ENCODE results near the gene FBXL16. TPM values are rescaled to one million over a fixed set of nuclear protein-coding genes. Genes with fewer than 3 reads are reported as not detected.

The FBXL16 gene
- total RNA-seq, 3 donors from 2014 or later: 2.6 to 4.2 TPM; not detected in 1

DNA sequence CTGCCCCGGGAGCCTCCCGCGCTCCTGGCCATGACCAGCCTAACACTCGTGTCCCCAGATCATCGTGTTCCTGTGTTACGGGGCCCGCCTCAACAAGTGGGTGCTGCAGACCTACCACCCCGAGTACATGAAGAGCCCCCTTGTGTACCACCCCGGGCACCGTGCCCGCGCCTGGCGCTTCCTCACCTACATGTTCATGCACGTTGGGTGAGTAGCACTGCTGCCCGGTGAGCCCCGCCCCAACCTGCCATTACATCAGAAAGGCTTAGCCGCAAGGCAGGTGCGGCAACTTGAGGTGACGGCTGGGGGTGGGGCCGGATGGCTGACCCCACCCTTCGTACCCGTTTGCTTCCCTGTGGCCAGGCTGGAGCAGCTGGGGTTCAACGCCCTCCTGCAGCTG lies 28.7 kb downstream of the FBXL16 start:
- peak in 1 of 2 donors; percentile 74 for DNase-seq (ENCODE audit: low spot score in 2 of 2)
- Histone ChIP-seq H3K9me3 (no peaks in the 10 kb centered on the region), H3K4me3 (peak overlapping the region in 2 of 3 donors; percentile 15 to 39), H3K27ac (no peak overlapping the region), H3K27me3 (no peaks in the 10 kb centered on the region), H3K36me3 (peaks cover 6% of the 10 kb centered on the region), H3K4me1 (peaks cover 9 to 20% of the 10 kb centered on the region in 2 donors)
- TF ChIP-seq, protein P1, sequence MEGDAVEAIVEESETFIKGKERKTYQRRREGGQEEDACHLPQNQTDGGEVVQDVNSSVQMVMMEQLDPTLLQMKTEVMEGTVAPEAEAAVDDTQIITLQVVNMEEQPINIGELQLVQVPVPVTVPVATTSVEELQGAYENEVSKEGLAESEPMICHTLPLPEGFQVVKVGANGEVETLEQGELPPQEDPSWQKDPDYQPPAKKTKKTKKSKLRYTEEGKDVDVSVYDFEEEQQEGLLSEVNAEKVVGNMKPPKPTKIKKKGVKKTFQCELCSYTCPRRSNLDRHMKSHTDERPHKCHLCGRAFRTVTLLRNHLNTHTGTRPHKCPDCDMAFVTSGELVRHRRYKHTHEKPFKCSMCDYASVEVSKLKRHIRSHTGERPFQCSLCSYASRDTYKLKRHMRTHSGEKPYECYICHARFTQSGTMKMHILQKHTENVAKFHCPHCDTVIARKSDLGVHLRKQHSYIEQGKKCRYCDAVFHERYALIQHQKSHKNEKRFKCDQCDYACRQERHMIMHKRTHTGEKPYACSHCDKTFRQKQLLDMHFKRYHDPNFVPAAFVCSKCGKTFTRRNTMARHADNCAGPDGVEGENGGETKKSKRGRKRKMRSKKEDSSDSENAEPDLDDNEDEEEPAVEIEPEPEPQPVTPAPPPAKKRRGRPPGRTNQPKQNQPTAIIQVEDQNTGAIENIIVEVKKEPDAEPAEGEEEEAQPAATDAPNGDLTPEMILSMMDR (IDR thresholded peaks at IDR 0.05): no peak
- no peak for TF ChIP-seq POLR2AphosphoS5 (IDR thresholded peaks at IDR 0.05)
- no peak for TF ChIP-seq POLR2A (IDR thresholded peaks at IDR 0.05)
- intact Hi-C loops (cut with DNase I; ENCODE audit: low total_unique reads): no loop called here

DNA sequence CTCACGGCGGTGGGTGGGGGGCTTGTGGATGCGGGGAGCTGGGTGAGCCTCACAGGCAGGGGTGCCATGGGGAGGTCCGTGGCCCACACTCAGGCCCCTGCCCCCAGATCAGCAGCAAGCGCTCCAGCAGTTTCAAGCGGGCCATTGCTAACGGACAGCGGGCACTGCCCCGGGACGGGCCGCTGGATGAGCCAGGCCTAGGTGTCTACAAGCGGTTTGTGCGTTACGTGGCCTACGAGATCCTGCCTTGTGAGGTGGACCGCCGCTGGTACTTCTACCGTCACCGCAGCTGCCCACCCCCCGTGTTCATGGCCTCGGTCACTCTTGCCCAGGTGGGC lies 29.1 kb downstream of the FBXL16 start:
- peaks cover 6% of the 10 kb centered on the region for H3K36me3 ChIP-seq
- TF ChIP-seq, protein P1 (IDR thresholded peaks at IDR 0.05): no peak
- TF ChIP-seq POLR2A (IDR thresholded peaks at IDR 0.05) (no peak), POLR2AphosphoS5 (IDR thresholded peaks at IDR 0.05) (no peak)
- DNase-seq (ENCODE audit: low spot score in 2 of 2): no peak
- no peaks in the 10 kb centered on the region for H3K9me3 ChIP-seq
- H3K27ac ChIP-seq: no peak overlapping the region
- intact Hi-C loops (cut with DNase I; ENCODE audit: low total_unique reads): no loop called here
- H3K4me3 ChIP-seq: peak overlapping the region in 1 of 3 donors; percentile 39
- peaks cover 7 to 16% of the 10 kb centered on the region in 2 donors for H3K4me1 ChIP-seq
- H3K27me3 ChIP-seq: no peaks in the 10 kb centered on the region

DNA sequence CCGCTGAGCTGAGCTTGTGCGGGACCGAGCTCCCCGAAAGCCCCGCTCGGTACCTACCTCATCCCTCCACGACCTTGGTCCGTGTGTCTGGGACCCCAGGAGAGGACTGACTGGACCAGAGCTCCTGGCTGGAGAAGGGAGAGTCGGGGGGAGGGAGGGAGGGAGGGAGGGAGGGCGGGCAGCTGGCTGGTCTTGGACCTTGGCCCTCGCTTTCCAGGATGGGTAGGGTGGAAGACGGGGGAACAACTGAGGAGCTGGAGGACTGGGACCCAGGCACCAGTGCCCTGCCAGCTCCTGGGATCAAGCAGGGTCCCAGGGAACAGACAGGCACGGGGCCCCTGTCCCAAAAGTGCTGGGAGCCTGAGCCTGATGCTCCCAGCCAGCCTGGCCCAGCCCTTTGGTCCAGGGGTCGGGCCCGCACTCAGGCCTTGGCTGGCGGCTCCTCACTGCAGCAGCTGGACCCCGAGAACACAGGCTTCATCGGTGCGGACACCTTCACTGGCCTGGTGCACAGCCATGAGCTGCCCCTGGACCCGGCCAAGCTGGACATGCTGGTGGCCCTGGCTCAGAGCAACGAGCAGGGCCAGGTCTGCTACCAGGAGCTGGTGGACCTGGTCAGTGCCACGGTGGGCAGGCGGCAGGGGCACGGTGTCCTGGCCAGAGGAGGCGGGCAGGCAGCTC lies 29.6 kb downstream of the FBXL16 start:
- peak overlapping the region; percentile 25 to 67 (median 33) for H3K4me3 ChIP-seq
- intact Hi-C loops (cut with DNase I; ENCODE audit: low total_unique reads): no loop called here
- no peaks in the 10 kb centered on the region for H3K27me3 ChIP-seq
- peaks cover 6% of the 10 kb centered on the region for H3K36me3 ChIP-seq
- peaks cover 2 to 11% of the 10 kb centered on the region in 2 donors for H3K4me1 ChIP-seq
- no peak for DNase-seq (ENCODE audit: low spot score in 2 of 2)
- no peaks in the 10 kb centered on the region for H3K9me3 ChIP-seq
- no peak for TF ChIP-seq POLR2A (IDR thresholded peaks at IDR 0.05)
- TF ChIP-seq POLR2AphosphoS5 (IDR thresholded peaks at IDR 0.05): no peak
- TF ChIP-seq, protein P1 (IDR thresholded peaks at IDR 0.05): no peak
- peak overlapping the region in 1 of 2 donors; percentile 7 for H3K27ac ChIP-seq

DNA sequence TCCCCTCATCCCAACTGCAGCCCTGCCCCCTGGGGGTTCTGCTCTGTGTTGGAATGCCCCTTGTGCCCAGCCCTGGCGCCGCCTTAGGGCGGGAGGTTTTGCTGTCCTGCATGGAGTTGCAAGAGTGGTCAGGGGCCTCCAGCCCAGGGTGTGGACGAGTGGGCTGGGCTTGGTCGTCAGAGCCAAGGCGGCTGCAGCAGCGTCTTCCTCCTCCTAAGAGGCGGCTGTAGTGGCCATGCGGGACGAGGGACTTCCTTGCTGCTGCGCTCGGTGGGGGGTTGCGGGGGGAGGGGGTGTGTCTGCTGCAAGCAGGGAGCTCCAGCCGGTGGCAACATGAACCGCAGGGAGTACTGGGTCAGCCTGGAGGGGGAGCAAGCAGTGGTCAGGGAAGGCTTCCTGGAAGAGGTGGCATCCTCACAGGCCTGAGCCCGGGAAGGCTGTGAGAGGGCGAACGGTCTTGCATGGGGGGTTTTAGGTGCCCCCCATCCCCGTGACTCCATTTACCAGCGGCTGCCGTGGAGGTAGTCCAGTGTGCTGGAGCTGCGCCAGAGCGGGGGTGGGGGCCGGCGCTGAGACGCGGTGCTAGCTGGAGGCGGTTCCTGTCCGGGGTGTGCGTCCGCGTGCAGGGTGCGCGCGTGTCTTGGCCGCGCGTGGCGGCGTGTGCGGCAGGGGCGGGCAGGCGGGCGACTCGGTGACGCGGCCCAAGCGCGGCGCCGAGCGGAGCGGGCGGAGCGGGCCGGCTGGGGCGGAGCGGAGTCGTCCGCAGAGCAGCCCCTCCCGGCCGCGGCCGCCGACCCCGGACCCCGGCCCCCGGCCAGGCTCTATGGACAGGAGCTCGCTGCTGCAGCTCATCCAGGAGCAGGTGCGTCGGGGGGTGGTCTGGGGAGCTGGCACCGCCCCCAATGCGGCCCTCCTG lies 30.4 kb downstream of the FBXL16 start, which contains the start of gene RHBDL1:
Gene RHBDL1, plus strand, starts transcription at position 704 of the 916 bp plus-strand sequence. Its CDS starts 120 bp downstream, at position 824.
- Histone ChIP-seq H3K27me3 (no peaks in the 10 kb centered on the region), H3K9me3 (no peaks in the 10 kb centered on the region), H3K4me3 (peak within 1 kb of the TSS; percentile 25 to 67 (median 33)), H3K4me1 (peaks cover 0 to 9% of the 10 kb centered on the region in 2 donors), H3K27ac (peak within 1 kb of the TSS in 1 of 2 donors; percentile 7), H3K36me3 (peaks cover 7% of the 10 kb centered on the region)
- no peak for DNase-seq (ENCODE audit: low spot score in 2 of 2)
- TF ChIP-seq POLR2AphosphoS5 (IDR thresholded peaks at IDR 0.05) (no peak), POLR2A (IDR thresholded peaks at IDR 0.05) (no peak)
- TF ChIP-seq, protein P1 (IDR thresholded peaks at IDR 0.05): no peak
- intact Hi-C loops (cut with DNase I; ENCODE audit: low total_unique reads): no loop called here

Measured in breast epithelium (tissue), 4 donors.